Stimulated activated CD4-positive, alpha-beta T cell treated with anti-CD3 and anti-CD28 coated beads, TNF-alpha, amount 100 ng/mL, for 1 hour (primary cell): ENCODE results near the gene INPP5K.
"Not testable (repeated sequence)": the region's sequence is repeated elsewhere in the genome, so short reads cannot be mapped to it uniquely, and the experiment has no call there.

ENCODE experiments used
- DNase-seq, 3 donors: peaks; one replicate each; pipeline ENCODE4 v3.0.0-alpha.2; 2020; ENCODE audit warnings: low read depth in 3 of 3, low spot score in 1 of 3

INPP5K gene

DNA sequence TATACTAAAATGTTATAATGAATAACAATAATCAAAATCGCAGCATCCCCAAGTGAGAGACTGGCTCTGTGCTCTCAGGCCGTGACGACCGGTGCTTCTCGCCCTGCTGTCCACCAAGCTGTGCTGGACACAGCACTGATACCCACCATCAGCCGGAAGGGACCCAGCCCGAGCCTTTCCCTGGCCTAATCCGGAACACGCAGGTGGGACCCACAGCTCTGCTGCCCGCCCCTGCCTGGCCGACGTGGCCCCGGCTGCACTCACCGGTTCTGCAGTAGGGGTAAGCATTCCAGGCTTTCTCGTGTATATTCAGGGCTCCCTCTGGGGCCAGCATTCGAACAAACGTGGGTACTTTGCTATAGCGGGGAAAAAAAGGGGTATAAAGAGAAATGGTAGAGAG is 31.6 kb upstream of the INPP5K start:
- no peak for DNase-seq

DNA sequence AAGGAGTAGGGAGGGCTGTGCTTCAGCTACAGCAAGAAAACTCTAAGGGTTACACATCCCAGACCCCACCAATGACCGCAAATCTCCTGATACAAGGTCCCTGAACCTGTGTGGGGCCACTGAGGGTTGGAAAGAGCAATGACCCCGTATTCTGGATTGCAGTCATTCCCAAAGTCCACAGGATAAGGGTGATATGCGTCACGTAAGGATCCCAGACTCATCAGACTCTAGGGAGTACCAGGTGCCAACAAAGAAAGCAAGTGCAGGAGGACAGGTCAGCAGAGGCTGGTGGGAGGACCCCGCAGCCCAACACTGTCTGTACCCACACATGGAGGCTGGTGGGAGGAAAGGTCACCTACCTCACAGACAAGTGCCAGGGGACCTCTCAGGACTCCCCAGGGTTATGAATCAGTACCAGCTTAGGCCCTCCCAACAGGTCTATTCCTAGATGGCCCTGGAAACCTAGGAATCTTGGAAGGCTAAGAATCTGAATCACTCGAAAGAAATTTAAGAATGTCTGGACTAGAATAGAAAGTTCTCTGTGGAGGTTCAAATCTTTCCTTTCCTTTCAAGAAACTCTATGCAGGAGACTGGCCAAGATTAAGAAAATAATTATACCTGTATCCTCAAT is 30.0 kb upstream of the INPP5K start:
- DNase-seq = no peak

DNA sequence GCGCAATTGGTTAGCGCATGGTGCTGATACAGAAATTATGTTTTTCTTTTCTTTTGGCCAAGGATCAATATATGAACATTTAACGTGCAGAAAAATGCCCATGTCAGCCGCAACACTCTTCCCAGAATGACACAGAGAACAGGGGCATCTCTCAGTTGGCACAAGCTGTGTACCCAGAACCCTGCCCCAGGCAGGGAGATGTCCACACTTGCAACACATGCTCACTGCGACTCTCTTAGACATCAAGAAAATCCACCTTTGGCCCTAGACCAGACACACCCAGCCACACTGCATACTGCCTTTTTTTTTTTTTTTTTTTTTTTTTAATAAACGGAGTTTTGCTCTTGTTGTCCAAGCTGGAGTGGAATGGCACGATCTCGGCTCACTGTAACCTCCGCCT is 29.2 kb upstream of the INPP5K start:
- DNase-seq = no peak

DNA sequence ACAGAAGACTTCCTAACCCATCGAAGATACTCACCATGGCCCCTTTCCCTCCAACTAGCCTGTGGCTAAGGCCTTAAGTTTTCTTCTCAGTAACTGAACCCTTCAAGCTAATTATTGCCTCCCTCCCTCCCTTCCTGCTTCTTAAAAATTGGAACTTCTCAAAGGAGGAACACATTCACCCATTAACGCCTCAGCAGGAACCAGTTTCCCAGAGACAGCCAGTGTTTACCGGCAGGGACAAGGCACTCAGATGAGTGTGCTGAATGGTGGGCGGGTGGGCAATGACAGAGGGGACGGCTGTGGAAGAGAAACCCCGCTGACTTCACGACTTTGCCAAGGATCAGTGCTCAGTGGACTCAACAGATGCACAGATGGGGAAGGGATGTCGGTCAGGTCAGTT is 25.9 kb upstream of the INPP5K start:
- no peak for DNase-seq

DNA sequence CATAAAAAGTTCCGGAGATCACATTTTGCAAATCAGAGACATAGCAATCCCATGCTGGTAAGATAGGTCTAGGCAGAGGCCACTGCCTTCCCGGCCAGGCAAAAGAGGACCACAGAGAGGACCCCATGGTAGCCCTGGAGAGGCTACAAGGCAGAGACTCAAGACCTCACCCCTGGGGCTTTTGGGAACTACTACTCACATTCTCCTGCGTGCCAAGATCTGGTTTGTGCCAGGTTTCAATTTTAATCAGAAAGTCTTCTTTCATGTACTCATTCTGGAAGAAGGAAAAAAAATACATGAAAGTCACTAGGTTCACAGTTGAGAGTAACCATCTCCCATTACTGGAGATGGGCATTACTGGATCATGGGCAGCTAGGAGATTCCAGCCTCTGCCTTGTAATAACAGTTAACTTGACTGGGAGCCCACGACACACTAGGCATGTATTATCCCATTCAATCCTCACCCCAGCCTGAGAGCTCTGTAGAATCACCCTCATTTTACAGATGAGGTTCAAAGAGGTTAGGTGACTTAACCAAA is 25.0 kb upstream of the INPP5K start:
- DNase-seq = no peak

DNA sequence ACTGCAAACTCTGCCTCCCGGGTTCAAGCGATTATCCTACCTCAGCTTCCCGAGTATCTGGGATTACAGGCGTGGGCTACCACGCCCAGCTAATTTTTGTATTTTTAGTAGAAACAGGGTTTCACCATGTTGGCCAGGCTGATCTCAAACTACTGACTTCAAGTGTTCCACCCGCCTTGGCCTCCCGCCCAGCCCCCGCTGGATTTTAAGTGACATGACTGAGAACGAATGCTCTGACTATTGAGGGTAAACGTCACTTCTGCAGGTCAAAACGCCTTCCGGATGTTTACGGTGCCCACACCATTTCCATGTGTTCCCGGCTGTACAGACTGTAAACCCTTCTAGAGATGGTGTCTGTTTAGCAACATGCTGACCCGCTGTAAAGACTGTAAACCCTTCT is 23.4 kb upstream of the INPP5K start:
- no peak for DNase-seq

DNA sequence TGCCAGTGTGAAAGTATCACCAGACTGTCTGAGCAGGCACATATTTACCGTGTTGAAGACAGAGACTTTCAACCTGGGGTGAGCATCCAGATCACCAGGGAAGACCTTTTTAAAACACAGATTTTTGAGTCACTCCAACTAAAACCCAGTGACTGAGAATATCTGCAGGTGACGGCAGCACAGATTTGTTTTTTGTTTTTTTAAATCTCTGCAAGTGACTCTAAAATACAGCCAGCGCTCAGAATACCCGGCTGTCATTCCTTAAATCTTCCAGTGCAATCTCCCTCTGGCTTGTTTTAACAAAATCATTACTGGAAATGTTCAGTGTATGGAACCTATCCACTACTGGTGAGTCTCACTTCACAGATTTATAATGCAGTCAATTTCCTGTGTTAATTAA is 19.3 kb upstream of the INPP5K start:
- DNase-seq = no peak

DNA sequence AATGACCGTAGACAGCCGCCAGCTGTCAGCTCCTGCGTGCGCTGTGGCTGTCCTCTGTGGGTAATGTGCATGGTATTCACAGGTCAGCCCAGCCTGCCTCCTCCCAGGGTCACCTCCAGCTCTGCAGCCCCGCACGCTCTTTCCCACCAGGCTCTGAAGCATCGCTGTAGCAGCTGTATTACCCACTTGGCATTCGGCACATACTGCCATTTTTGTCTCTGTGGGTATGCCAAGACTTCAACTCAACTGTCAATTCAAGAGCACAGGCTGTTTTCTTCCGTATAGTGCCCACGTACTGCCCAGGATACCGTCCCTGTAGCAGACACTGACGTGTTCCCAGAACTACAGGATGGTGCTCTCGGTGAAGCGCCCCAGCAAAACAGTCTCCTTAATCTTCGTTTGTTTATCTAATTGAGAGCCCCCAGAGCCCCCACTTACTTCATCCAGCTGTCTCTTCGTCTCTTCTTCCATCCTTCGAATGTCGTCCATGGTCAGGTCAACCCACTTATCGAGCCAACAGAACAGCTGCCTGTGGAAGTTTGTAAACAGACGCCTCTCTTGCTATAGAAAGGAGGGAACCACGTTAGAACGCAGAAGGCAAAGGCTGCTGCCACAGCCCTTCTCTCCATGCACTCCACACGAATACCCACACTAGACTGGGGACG is 17.4 kb upstream of the INPP5K start:
- DNase-seq = no peak

DNA sequence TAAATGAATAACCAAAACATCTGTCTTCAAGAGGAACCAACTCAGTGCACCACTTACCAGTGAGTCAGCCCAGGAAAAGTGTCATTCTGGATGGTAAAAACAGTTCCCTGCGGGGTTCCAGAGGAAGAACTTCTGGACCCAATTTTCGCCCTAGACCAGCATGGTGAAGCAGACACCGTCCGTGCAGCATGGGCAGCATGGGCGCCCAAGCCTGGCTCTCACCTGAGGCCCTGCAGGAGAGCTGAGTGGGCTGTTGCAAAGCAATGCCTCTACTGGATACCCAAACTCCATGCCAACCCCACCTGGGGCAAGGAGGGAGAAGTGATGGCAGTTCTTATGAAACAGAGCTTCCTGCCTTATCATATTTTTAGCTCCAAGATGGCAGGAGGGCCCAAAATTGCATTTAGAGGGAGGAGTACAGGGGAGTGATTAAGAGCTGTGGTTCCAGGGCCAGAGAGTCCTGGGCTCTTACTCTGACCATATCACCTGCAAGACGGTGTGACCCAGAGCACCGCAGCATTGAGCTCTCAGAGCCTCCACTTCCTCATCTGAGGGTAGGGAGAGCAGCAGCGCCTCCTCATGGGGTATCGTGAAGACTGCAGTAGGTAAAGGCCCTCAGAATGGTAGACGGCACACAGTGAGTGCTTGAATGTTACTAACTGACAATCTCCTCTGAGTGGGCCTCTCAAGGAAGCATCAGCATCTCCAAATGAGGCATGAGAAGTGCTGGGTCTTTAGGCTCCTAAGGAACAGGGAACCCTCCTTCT is 16.6 kb upstream of the INPP5K start:
- peak in 1 of 3 donors; percentile 7 for DNase-seq

DNA sequence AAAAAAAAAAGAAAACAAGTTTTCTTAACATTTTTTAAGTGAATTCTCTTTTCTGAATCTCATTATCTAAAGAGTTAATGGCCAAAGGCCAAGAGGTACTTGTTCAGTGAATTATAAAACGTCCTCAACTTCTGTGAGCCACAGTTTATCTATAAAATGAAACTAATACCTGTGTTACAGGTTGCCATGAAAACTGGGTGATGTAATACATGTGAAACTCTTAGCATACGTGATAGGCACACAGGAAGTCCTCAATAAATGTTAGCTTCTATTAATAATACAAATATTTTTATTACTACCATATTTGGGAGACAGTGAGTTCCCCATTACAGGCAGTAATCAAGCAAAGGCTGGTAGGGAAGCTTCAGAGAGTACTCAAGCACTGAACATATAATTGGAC is 13.5 kb upstream of the INPP5K start:
- no peak for DNase-seq

DNA sequence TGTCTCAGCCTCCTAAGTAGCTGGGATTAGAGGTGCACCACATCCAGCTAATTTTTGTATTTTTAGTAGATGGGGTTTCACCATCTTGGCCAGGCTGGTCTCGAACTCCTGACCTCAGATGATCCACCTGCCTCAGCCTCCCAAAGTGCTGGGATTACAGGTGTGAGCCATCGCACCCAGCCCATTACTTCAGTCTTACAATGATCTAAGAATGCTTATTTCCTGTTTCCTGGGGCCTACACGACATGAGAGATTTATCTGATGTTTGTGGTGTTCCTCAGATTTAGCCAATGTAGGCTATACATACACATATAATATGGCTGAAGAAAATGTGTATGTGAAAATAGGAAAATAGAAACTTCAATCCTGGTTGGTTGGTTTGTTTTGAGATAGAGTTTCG is 10.5 kb upstream of the INPP5K start:
- DNase-seq = not testable (repeated sequence)

DNA sequence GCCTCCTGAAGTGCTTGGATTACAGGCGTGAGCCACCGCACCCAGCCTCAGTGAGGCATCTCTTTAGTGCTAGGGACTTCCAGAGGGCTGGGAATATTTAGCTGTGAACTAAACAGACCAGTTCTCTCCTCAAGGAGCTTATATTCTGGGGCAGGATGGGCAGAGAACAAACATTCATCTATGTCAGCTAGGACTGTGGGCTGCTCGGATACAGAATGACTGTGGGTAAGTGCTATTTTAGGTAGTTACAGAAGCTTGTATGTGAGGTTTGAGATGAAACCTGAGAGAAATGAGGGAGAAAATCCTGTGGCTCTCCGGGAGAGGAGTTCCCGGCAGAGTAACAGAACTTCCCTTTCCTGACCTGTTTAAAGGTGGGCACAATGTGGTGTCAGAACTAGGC is 6.2 kb upstream of the INPP5K start:
- DNase-seq = no peak

DNA sequence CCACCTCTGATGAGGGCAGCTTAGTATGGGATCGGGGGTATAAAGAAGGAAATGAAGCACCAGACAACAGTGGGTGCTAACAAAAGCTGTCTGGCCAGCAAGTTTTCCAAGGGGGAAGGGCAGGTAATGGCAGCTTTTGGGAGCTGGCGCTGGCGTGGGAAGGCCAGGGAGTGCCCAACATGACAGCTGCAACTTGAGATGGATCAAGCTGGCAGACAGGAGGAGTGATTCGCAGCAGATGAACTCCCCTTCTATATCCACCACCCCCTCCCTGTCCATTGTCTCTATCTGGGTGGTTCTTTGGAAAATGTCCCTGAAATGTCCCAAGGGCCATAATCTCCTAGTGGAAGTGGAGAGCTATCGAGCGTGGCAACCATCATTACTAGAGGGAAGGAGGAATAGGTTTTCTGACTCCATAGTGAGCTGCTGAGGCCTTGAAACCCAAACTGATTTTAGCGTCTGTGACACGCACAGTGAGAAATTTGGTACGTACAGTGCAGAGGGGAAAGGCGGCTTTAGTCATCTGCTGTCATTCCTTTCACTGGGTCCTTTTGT is 4.8 kb upstream of the INPP5K start:
- no peak for DNase-seq

DNA sequence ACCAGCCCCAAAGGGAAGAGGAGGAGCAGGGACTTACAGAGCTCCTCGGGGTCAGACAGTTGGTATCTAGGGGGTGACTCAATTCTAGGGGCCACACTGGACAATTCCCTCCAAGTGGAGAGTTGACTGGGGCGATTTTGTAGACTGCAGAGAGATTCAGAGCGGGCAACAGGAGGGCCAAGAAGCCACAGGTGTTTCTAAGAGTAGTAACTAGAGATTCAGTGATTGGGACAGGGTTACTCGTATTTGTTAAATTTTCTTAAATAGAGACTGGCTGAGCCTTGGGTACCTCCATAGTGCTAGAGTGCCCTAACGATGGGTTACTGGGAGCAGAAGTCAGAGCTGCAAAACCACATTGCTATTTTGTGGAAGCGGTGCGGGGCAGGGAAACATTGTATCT is 3.3 kb upstream of the INPP5K start:
- DNase-seq = no peak

DNA sequence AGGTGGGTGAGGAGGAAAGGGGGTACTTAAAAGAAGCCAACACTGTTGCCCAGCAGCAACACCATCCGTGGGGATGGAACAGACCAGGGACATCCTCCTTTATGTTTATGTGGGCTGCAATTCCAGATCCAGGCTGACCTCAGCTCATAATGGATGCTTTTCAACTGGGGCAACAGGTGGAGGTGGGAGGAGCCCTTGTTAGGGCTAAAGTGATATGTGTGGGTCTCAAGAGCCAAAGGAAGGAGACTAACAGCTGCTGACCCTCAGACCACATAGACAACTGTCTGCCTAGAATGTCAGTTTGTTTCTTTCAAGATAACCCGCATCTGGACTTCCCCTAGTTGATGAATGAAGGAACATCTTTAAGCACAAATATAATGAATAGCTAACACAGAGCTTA is 2.0 kb upstream of the INPP5K start:
- no peak for DNase-seq

DNA sequence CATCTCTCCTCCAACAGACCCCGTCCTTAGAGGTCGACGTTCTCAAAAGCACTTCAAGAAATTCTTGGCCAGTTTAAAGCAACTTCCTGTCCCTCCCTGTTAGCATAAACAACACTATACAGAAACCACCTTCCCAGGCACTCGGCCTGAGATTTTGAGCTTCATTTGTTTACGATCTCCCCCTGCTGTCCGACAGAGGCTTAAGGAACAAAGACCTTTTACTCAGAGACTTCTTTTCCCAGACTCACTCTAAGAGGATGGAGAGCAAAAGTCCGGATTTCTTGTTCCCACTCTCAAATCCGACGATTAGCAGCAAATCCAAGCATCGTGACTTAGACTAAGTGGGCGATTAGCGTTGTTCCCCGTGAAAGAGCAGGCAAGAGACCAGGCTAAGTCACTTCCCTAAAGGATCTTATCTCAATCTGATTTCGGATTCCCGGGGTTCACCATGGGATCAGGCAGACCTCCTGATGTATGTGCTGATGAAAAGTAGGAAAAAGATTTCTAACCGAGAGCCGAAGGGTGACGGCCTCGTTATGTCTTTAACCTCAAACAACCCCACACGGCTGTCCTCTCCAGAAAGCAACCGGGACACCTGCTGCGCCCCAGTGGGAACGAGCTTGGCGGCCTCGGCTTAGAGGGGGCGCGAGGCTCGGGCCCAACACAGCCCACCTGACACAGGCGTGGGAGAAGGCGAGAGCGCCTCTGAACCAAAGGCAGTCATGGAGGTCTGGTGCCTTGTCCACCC is 598 bp downstream of the INPP5K start:
- peak in 1 of 3 donors; percentile 29 for DNase-seq

DNA sequence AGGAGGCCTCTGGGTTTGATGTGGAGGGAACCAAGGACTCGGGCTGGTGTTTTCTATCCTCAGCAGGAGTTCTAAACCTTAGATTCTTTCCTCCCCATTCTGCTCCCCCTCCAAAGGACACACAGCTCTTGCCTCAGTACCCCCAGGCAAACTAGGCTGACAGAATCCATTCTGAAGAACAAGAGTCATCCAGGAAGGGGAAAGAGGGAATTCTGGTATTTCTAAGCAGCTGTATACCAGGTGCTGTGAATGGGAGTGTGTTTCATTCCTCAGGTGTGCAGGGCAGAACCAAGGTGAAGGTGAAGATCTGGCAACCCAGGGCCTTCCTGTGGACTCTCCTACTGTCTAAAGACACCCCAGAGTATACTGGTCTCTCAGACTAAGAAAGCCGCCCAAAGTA is 4.1 kb downstream of the INPP5K start:
- no peak for DNase-seq

DNA sequence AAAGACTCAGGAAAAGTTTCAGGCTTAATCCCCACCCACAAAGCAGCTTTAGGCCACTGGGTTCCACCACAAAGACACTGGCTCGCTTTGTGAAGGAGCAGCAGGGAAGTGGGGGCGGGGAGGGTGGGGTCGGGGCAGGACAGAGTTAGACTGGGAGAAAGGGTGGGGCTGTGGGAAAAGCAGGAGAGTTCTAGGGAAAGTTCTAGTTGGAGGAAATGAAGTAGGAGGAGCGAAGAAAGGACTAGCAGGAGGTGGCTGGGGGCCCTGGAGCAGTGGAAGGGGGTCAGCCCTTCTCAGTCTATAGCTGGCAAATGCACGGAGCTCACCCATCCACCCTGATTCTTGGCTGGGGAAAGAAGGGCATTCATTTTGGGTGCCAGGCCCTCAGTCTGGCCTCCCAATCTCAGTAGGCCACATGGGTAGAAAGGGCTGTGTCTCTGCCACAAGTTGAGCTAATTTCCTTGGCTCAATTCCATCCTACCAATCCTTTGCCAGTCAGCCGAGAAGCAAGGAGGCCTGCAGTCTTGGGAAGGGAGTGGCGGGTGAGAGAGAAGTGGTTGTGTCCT is 4.6 kb downstream of the INPP5K start:
- no peak for DNase-seq

DNA sequence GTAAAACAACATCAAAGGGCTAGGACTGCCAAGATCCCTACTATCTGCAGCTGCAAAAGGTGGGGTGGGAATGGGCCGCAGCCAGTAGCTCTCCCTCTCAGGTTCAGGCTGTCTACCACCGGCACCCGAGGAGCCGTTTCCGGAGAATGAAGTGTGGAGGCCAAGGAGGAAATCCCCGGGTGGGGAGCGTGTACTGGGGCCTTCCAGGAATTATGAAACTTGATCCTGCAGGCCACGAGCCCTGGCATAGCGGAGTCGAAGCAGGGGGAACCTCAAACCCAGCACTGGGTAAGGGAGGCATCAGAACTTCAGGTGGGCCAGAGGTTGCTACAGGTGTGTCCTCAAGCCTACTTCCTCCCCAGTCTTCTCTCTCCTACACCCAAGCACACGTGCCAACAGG is 5.1 kb downstream of the INPP5K start:
- DNase-seq = no peak

DNA sequence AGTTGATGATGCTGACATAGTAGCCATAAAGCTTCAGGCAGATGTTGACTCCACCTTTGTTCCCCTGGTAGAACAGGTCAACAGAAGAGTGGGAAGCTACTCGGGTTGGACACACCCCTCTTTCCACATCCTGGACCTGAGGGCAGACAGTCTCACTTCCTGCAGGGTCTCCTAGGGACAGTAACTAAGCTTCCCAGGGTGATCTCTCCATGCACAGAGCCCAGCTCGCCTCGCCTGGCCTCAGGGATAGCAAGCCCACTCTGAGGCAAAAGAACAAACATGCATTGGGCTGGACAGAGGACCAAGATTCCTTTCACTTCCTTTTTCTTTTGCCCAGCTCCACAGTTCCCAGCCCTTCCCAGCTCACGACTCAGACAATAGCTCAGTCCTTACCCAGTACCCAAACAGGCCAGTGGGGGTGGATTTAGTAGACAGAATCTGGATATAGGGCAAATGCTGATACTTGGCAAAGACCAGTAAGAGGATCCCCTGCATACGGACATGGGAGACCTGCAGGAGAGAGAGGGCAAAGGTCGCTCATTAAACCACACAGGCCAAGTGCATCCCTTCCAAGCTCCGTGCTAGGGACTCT is 7.0 kb downstream of the INPP5K start:
- DNase-seq = no peak

DNA sequence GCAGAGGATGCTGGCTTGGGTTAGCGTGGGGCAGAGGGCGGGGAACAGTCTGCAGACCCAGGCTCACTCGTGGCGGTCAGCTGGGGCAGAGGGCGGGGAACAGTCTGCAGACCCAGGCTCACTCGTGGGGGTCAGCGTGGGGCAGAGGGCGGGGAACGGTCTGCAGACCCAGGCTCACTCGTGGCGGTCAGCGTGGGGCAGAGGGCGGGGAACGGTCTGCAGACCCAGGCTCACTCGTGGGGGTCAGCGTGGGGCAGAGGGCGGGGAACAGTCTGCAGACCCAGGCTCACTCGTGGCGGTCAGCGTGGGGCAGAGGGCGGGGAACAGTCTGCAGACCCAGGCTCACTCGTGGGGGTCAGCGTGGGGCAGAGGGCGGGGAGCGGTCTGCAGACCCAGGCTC is 7.7 kb downstream of the INPP5K start:
- DNase-seq = not testable (repeated sequence)
